ENCODE data around the gene MATCAP1. TPM values are rescaled to one million over a fixed set of nuclear protein-coding genes. Genes with fewer than 3 reads are reported as not detected.

Gene MATCAP1
- total and polyA plus RNA-seq, 10 of the 15 experiments (the other 5 are each of a cell fraction or from before 2014, with no cell fraction given), result 2.8 to 25.8 (median 8.6) TPM

GRCh38 chr16:67155295-67156142 lies 28.2 kb downstream of the MATCAP1 start:
- in situ Hi-C loops (cut with MboI), result loop anchor here (10.0 kb wide), 1 partner anchor 181 kb away; no protein-coding TSS in a partner anchor
- TF ChIP-seq ZBTB4 (CRISPR knock-in tag; IDR thresholded peaks at IDR 0.05), result no peak
- peak; percentile 71 for TF ChIP-seq GATAD2B (conservative IDR thresholded peaks at IDR 0.05; ENCODE audit: low read depth)
- no peak for TF ChIP-seq ZNF592 (IDR thresholded peaks at IDR 0.05)
- TF ChIP-seq HSF1 (IDR thresholded peaks at IDR 0.05; ENCODE audit: low read depth, low read length), result no peak
- no peak for TF ChIP-seq RELA (IDR thresholded peaks at IDR 0.05; ENCODE audit: borderline replicate concordance, partially characterized antibody)
- TF ChIP-seq FOS (IDR thresholded peaks at IDR 0.05; ENCODE audit: borderline replicate concordance, extremely low read depth, insufficient read length), result no peak
- TF ChIP-seq MXI1 (IDR thresholded peaks at IDR 0.05; ENCODE audit: low read depth, low read length), result peak; percentile 62; the same call in 1 of the 2 replicates
- TF ChIP-seq ZNF217 (IDR thresholded peaks at IDR 0.05), result no peak
- no peak for TF ChIP-seq SMAD1 (IDR thresholded peaks at IDR 0.05; ENCODE audit: low read depth, partially characterized antibody)
- TF ChIP-seq RB1 (IDR thresholded peaks at IDR 0.05; ENCODE audit: borderline replicate concordance), result peak; percentile 95
- no peak for TF ChIP-seq EGR1 (IDR thresholded peaks at IDR 0.05; ENCODE audit: borderline replicate concordance in 1 of 2, low read depth in 2 of 2, low read length in 2 of 2)
- no peak for TF ChIP-seq PML (IDR thresholded peaks at IDR 0.05; ENCODE audit: low read length)
- no peak for TF ChIP-seq CHD1 (IDR thresholded peaks at IDR 0.05; ENCODE audit: low read depth, low read length)

More at GRCh38 chr16:67155295-67156142, 28.2 kb downstream of the MATCAP1 start:
- WGBS (ENCODE audit: insufficient coverage, insufficient replicate concordance, low lambda C conversion rate, missing lambda C conversion rate), result 24% methylated on average over 54 of the region's 74 CpGs
- no TSS peak for BruUV-seq (replicated peaks)
- Histone ChIP-seq H3K9ac (ENCODE audit: control insufficient read depth, insufficient read depth, low read length) (no peak overlapping the region), H2AFZ (ENCODE audit: control insufficient read depth, low read depth, low read length) (no peak overlapping the region), H3K27ac (ENCODE audit: control insufficient read depth, insufficient read depth) (no peak overlapping the region), H3K79me2 (ENCODE audit: control insufficient read depth, insufficient read depth, low read length) (peaks cover 11% of the 10 kb centered on the region), H3K4me1 (ENCODE audit: control insufficient read depth, insufficient read depth, low read length) (peaks cover 25% of the 10 kb centered on the region), H4K20me1 (ENCODE audit: control insufficient read depth, insufficient read depth) (peaks cover 10% of the 10 kb centered on the region; the same call in 1 of the 2 replicates), H3K4me3 (peak overlapping the region; percentile 45; the same call in 1 of the 2 replicates), H3K4me2 (ENCODE audit: control insufficient read depth, insufficient read depth) (peak overlapping the region; percentile 87), H3K27me3 (replicated peaks in 1 of 2; ENCODE audit: control insufficient read depth in 2 of 2, insufficient read depth in 2 of 2, low read length in 1 of 2) (no peaks in the 10 kb centered on the region), H3K36me3 (ENCODE audit: control insufficient read depth in 2 of 2, insufficient read depth in 2 of 2, low read length in 1 of 2) (no peaks in the 10 kb centered on the region), H3K9me3 (replicated peaks; ENCODE audit: control insufficient read depth, insufficient read depth, low read length) (no peaks in the 10 kb centered on the region)
- peak; percentile 52 for ATAC-seq
- ChIA-PET RAD21 (ENCODE audit: unreplicated experiment) (interaction anchor here (0.6 to 2.6 kb wide), 32 partner anchors 14 to 204 kb away, joined by 3 to 69 read pairs (median 4); partner anchors contain the start of genes NOL3 and PHAF1), CTCF (interaction anchor here (0.6 to 10.0 kb wide), 47 partner anchors 11 to 274 kb away, joined by 3 to 98 read pairs (median 5); partner anchors contain the start of genes EXOC3L1, NOL3 and PHAF1), POLR2A (interaction anchor here (0.6 to 1.0 kb wide), 4 partner anchors 14 to 138 kb away, joined by 3 to 6 read pairs (median 4); partner anchors contain the start of gene NOL3), SMC1A (ENCODE audit: uncharacterized antibody, unreplicated experiment) (interaction anchor here (0.7 to 2.1 kb wide), 10 partner anchors 15 to 180 kb away, joined by 3 to 18 read pairs (median 6); no protein-coding TSS in a partner anchor)
- FAIRE-seq, result no peak
- intact Hi-C loops (cut with micrococcal nuclease; ENCODE audit: unreplicated experiment), result loop anchor here (1.0 to 5.0 kb wide), 4 partner anchors 53 to 507 kb away; partner anchors contain the start of genes ACD and PARD6A
- no peak for DNase-seq (ENCODE audit: low read depth, low spot score)
